Calu3 (cell line): ENCODE data around the gene MCM9. TPM values are rescaled to one million over a fixed set of nuclear protein-coding genes. Genes with fewer than 3 reads are reported as not detected.

Experiments used
- BruUV-seq: library from RNA; stranded (reverse); fragments of 400-500 nt; replicated peaks from 2 replicates; lab custom pipeline; 2021; lab: Mats Ljungman, UMichigan
- CTCF ChIA-PET: fragments of 300-600 bp; sonication (Branson Sonifier 250); formaldehyde crosslinking; loops from one replicate; lab custom pipeline; 2022; ENCODE audit warnings: antibody characterized with exemption; lab: Charles Lee
- DNase-seq: peaks from one replicate; pipeline ENCODE4 v3.0.0; 2022
- H3K27ac Mint-ChIP-seq: one replicate; pipeline ENCODE4 v1.8.0; 2022; ENCODE audit warnings: mixed read lengths; ENCODE audit not compliant: unreplicated experiment
- H3K27me3 Mint-ChIP-seq: one replicate; pipeline ENCODE4 v1.8.0; 2022; ENCODE audit warnings: mixed read lengths; ENCODE audit not compliant: unreplicated experiment
- H3K36me3 Mint-ChIP-seq: one replicate; pipeline ENCODE4 v1.8.0; 2022; ENCODE audit warnings: mild to moderate bottlenecking, moderate library complexity, mixed read lengths; ENCODE audit not compliant: insufficient read depth, unreplicated experiment
- H3K4me1 Mint-ChIP-seq: one replicate; pipeline ENCODE4 v1.8.0; 2022; ENCODE audit warnings: mild to moderate bottlenecking, low read depth, mixed read lengths; ENCODE audit not compliant: unreplicated experiment
- H3K4me3 Mint-ChIP-seq: one replicate; pipeline ENCODE4 v1.8.0; 2022; ENCODE audit warnings: mild to moderate bottlenecking, low read depth, moderate library complexity, mixed read lengths; ENCODE audit not compliant: unreplicated experiment
- H3K9me3 Mint-ChIP-seq: one replicate; pipeline ENCODE4 v1.8.0; 2022; ENCODE audit warnings: low read depth, mixed read lengths; ENCODE audit not compliant: unreplicated experiment
- CTCF ChIP-seq: fragments of 200-600 bp; IDR thresholded peaks from one replicate; pipeline ENCODE4 v1.8.0; 2022; ENCODE audit warnings: antibody characterized with exemption; ENCODE audit not compliant: unreplicated experiment
- intact Hi-C: fragments of 100-400 bp; cut with micrococcal nuclease; formaldehyde crosslinking; loops from one replicate; pipeline ENCODE4 v1.10.0; 2022; ENCODE audit not compliant: unreplicated experiment
- total RNA-seq: library from RNA; stranded (reverse); gene quantifications from 2 replicates; pipeline ENCODE4 v1.2.3, GENCODE V29; 2022

Gene MCM9
- total RNA-seq, 1 experiment from 2014 or later: 24.6 TPM

- no peaks in the 10 kb centered on the region for H3K9me3 Mint-ChIP-seq
- DNase-seq: no peak
- CTCF ChIA-PET: no interaction called here
- peaks cover 33% of the 10 kb centered on the region for H3K36me3 Mint-ChIP-seq
- no peak overlapping the region for H3K27ac Mint-ChIP-seq
- peaks cover 24% of the 10 kb centered on the region for H3K4me1 Mint-ChIP-seq
- H3K4me3 Mint-ChIP-seq: no peak overlapping the region
- intact Hi-C loops: loop anchor here (5.0 kb wide), 1 partner anchor 33 kb away; no protein-coding TSS in a partner anchor
- H3K27me3 Mint-ChIP-seq: no peaks in the 10 kb centered on the region
- no TSS peak for BruUV-seq
- TF ChIP-seq CTCF: no peak
Observed at GRCh38 chr6:118930680-118931079, 4.3 kb downstream of the MCM9 start.

- Mint-ChIP-seq H3K9me3 (no peaks in the 10 kb centered on the region), H3K4me1 (no peaks in the 10 kb centered on the region), H3K27me3 (no peaks in the 10 kb centered on the region), H3K36me3 (peaks cover 16% of the 10 kb centered on the region), H3K4me3 (no peak overlapping the region), H3K27ac (no peak overlapping the region)
- intact Hi-C loops: no loop called here
- TF ChIP-seq CTCF: no peak
- no TSS peak for BruUV-seq
- DNase-seq: no peak
- CTCF ChIA-PET: no interaction called here
Observed at GRCh38 chr6:118923035-118923434, 11.9 kb downstream of the MCM9 start.

- Mint-ChIP-seq H3K9me3 (no peaks in the 10 kb centered on the region), H3K4me1 (no peaks in the 10 kb centered on the region)
Observed at GRCh38 chr6:118921084-118921483, 13.9 kb downstream of the MCM9 start.

GRCh38 chr6:118918329-118918725 is 16.6 kb downstream of the MCM9 start:
- Mint-ChIP-seq H3K4me1 (no peaks in the 10 kb centered on the region), H3K9me3 (no peaks in the 10 kb centered on the region), H3K36me3 (peaks cover 7% of the 10 kb centered on the region), H3K4me3 (no peak overlapping the region), H3K27me3 (no peaks in the 10 kb centered on the region), H3K27ac (no peak overlapping the region)
- TF ChIP-seq CTCF: no peak
- intact Hi-C loops: no loop called here
- no TSS peak for BruUV-seq
- CTCF ChIA-PET: no interaction called here
- no peak for DNase-seq

More at GRCh38 chr6:118921084-118921483, 13.9 kb downstream of the MCM9 start:
- CTCF ChIA-PET: no interaction called here
- no peaks in the 10 kb centered on the region for H3K27me3 Mint-ChIP-seq
- H3K36me3 Mint-ChIP-seq: peaks cover 13% of the 10 kb centered on the region
- H3K27ac Mint-ChIP-seq: no peak overlapping the region
- DNase-seq: no peak
- no peak overlapping the region for H3K4me3 Mint-ChIP-seq
- TF ChIP-seq CTCF: no peak
- BruUV-seq: no TSS peak
- intact Hi-C loops: no loop called here
